ENCODE measurements around the gene FHOD3. TPM values are rescaled to one million over a fixed set of nuclear protein-coding genes. Genes with fewer than 3 reads are reported as not detected.

FHOD3 gene
- total and polyA plus RNA-seq, 2 of the 8 experiments (the other 6 are each of a cell fraction or from before 2014, with no cell fraction given) = 9.7 to 10.5 TPM

- 71% methylated on average over 1 of the region's 1 CpG; no CpG with 5 or more reads in 1 of the 2 experiments for WGBS, 2 experiments (ENCODE audit: extremely low coverage in 1 of 2, insufficient coverage in 1 of 2, insufficient read length in 1 of 2, insufficient replicate concordance in 2 of 2, low coverage in 1 of 2, low lambda C conversion rate in 2 of 2, missing lambda C conversion rate in 1 of 2)
- Histone ChIP-seq H3K56ac (replicated peaks; ENCODE audit: insufficient read length, low read depth, low read length) (no peak overlapping the region), H4K5ac (ENCODE audit: insufficient read length, low read depth, low read length) (peak overlapping the region; percentile 10), H3K27me3 (replicated peaks in 1 of 4; ENCODE audit: control insufficient read depth in 3 of 4, extremely low read depth in 1 of 4, insufficient read depth in 3 of 4, low read length in 3 of 4) (no peaks in the 10 kb centered on the region), H3K79me1 (ENCODE audit: low read depth, low read length) (no peaks in the 10 kb centered on the region; the same call in 1 of the 2 replicates), H2AFZ (ENCODE audit: low read length) (no peak overlapping the region), H3K79me2 (ENCODE audit: control insufficient read depth in 1 of 2, insufficient read depth in 2 of 2, low read length in 2 of 2) (no peaks in the 10 kb centered on the region), H2BK20ac (ENCODE audit: low read length) (no peak overlapping the region), H3K4ac (replicated peaks; ENCODE audit: insufficient read length, low read depth, low read length) (no peak overlapping the region), H2BK15ac (ENCODE audit: low read length) (no peak overlapping the region), H3K23me2 (ENCODE audit: low read depth, low read length) (no peaks in the 10 kb centered on the region), H4K20me1 (replicated peaks in 1 of 2; ENCODE audit: control insufficient read depth in 1 of 2, insufficient read depth in 2 of 2, low read length in 2 of 2) (no peaks in the 10 kb centered on the region), H2BK5ac (ENCODE audit: low read depth, low read length) (no peak overlapping the region; the same call in 1 of the 2 replicates), H2BK120ac (replicated peaks; ENCODE audit: low read depth, low read length) (no peak overlapping the region), H3K14ac (ENCODE audit: insufficient read length) (no peak overlapping the region), H2AK5ac (ENCODE audit: low read depth, low read length) (no peak overlapping the region), H3K4me1 (replicated peaks in 1 of 4; ENCODE audit: control insufficient read depth in 3 of 4, insufficient read depth in 4 of 4, low read length in 3 of 4) (peaks cover 4 to 16% (median 10%) of the 10 kb centered on the region in 4 experiments; a peak in 6 of 7 replicates), H4K91ac (replicated peaks; ENCODE audit: insufficient read length, low read length) (peak overlapping the region; percentile 15), H3K36me3 (ENCODE audit: control insufficient read depth in 2 of 4, insufficient read depth in 4 of 4, low read length in 3 of 4) (no peaks in the 10 kb centered on the region), H4K8ac (ENCODE audit: extremely low read depth, insufficient read depth, low read length) (no peak overlapping the region), H3K23ac (ENCODE audit: insufficient read length) (no peak overlapping the region), H3K4me2 (ENCODE audit: insufficient read depth in 1 of 2, low read depth in 2 of 2, low read length in 2 of 2) (peak overlapping the region; percentile 16 to 59; a peak in 3 of 4 replicates), H3K27ac (ENCODE audit: low read depth, low read length) (no peak overlapping the region), H3K18ac (ENCODE audit: extremely low read depth, low read length) (no peak overlapping the region), H3K9me3 (ENCODE audit: insufficient read depth in 2 of 2, low read depth in 1 of 2, low read length in 1 of 2) (no peaks in the 10 kb centered on the region), H2BK12ac (ENCODE audit: low read depth, low read length) (no peak overlapping the region), H3K4me3 (ENCODE audit: extremely low read depth in 1 of 4, insufficient read depth in 2 of 4, low read depth in 3 of 4, low read length in 4 of 4) (peak overlapping the region in 2 of 4 experiments; percentile 11 to 31; a peak in 2 of 8 replicates), H3K9ac (replicated peaks in 1 of 4; ENCODE audit: extremely low read depth in 1 of 4, low read depth in 3 of 4, low read length in 3 of 4) (no peak overlapping the region)
- DNase-seq (ENCODE audit: low read depth in 1 of 2, low spot score in 2 of 2) (no peak), FAIRE-seq (peak; percentile 24)
- CTCF ChIA-PET (ENCODE audit: partially characterized antibody) = interaction anchor here (0.9 kb wide), 2 partner anchors 74 to 155 kb away, joined by 3 to 4 read pairs; no protein-coding TSS in a partner anchor
- TF ChIP-seq CBX8 (IDR thresholded peaks at IDR 0.05; ENCODE audit: borderline replicate concordance, low read depth, low read length) (no peak), HDAC6 (IDR thresholded peaks at IDR 0.05; ENCODE audit: low read depth, low read length) (no peak), ZNF274 (IDR thresholded peaks at IDR 0.05; ENCODE audit: borderline replicate concordance, extremely low read depth, low read length) (no peak), GTF2F1 (IDR thresholded peaks at IDR 0.05; ENCODE audit: borderline replicate concordance, low read depth, low read length) (no peak), CHD2 (IDR thresholded peaks at IDR 0.05; ENCODE audit: low read length) (no peak), HDAC2 (IDR thresholded peaks at IDR 0.05; ENCODE audit: borderline replicate concordance in 1 of 2, low read depth in 2 of 2, low read length in 2 of 2) (no peak), PHF8 (conservative IDR thresholded peaks at IDR 0.05; ENCODE audit: low read depth, low read length) (no peak), EZH2 (IDR thresholded peaks at IDR 0.05; ENCODE audit: low read depth, low read length, severe bottlenecking) (no peak), JUND (IDR thresholded peaks at IDR 0.05; ENCODE audit: low read length) (no peak), NRF1 (IDR thresholded peaks at IDR 0.05; ENCODE audit: low read depth, low read length) (no peak), RXRA (IDR thresholded peaks at IDR 0.05; ENCODE audit: insufficient read depth, low read depth, low read length) (no peak), TEAD4 (IDR thresholded peaks at IDR 0.05; ENCODE audit: low read depth, low read length) (no peak)
- POLR2A ChIA-PET (ENCODE audit: partially characterized antibody) = no interaction called here
Measured at GRCh38 chr18:36567800-36568199, 270.3 kb downstream of the FHOD3 start.
